GM21360 (cell line): Measurements from ENCODE around the gene ERICH2.

ENCODE experiments used
- ATAC-seq: cut with Tn5 transposase; IDR thresholded peaks from one replicate; pipeline ENCODE4 v1.9.1; 2021; ENCODE audit warnings: mild to moderate bottlenecking, moderate library complexity; ENCODE audit not compliant: unreplicated experiment

Gene ERICH2

GRCh38 chr2:170815746-170816503 lies 45.7 kb downstream of the ERICH2 start:
- ATAC-seq = no peak

DNA sequence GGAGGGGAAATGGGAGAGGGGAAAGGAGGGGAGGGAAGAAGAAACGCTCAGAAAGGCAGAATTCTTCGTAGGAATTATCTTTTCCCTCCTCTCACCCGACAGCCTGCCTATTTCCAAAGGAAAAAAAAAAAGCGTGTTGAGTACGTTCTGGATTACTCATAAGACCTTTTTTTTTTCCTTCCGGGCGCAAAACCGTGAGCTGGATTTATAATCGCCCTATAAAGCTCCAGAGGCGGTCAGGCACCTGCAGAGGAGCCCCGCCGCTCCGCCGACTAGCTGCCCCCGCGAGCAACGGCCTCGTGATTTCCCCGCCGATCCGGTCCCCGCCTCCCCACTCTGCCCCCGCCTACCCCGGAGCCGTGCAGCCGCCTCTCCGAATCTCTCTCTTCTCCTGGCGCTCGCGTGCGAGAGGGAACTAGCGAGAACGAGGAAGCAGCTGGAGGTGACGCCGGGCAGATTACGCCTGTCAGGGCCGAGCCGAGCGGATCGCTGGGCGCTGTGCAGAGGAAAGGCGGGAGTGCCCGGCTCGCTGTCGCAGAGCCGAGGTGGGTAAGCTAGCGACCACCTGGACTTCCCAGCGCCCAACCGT lies 46.4 kb downstream of the ERICH2 start, which contains the start of gene GAD1:
Gene GAD1, plus strand, starts transcription at position 384 of the 589 bp plus-strand sequence. CDS start 1,705 bp downstream, outside the sequence.
- ATAC-seq = no peak

GRCh38 chr2:170817093-170818035 lies 47.2 kb downstream of the ERICH2 start:
- no peak for ATAC-seq

GRCh38 chr2:170818036-170818751 lies 48.0 kb downstream of the ERICH2 start:
- ATAC-seq = no peak

GRCh38 chr2:170818752-170819470 lies 48.7 kb downstream of the ERICH2 start:
- no peak for ATAC-seq

- ATAC-seq = no peak
These were observed 49.8 kb downstream of the ERICH2 start for GRCh38 chr2:170819680-170820664.

DNA sequence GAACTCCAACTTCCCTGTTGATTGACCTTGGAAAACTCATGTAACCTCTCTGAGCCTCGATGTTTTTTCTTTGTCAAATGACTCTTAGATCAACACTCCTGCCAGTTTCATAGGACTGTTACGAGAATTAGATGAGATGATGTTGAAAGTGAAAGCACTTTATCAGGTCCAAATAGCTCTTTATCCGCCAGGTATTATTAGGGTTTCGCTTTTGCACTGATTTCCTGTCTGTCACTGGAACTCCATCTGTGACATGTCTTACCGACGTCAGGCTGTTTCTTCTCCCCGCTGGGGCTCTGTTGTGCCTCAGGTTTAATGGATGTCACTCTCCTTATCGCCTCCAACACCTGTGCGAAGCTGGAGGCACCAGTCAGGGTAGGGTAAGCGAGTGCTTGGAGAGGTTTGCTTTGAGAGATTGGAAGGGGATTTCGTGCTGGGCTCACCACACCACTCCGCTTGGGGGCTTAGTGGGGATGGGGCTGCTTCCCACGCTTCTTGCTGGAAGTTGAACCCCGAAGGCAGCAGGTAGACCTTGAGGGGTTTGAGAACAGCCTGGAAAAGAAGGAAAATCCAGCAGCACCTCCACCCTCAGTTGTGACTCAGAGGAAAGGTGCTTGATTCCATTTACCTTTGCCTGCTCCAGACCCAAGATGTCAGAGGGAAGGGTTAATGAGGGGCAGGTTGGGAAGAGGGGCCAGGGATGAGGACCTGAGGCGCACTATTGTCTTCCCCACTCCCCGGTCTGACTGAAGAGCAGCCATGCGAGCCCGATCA lies 50.8 kb downstream of the ERICH2 start:
- ATAC-seq = no peak

DNA sequence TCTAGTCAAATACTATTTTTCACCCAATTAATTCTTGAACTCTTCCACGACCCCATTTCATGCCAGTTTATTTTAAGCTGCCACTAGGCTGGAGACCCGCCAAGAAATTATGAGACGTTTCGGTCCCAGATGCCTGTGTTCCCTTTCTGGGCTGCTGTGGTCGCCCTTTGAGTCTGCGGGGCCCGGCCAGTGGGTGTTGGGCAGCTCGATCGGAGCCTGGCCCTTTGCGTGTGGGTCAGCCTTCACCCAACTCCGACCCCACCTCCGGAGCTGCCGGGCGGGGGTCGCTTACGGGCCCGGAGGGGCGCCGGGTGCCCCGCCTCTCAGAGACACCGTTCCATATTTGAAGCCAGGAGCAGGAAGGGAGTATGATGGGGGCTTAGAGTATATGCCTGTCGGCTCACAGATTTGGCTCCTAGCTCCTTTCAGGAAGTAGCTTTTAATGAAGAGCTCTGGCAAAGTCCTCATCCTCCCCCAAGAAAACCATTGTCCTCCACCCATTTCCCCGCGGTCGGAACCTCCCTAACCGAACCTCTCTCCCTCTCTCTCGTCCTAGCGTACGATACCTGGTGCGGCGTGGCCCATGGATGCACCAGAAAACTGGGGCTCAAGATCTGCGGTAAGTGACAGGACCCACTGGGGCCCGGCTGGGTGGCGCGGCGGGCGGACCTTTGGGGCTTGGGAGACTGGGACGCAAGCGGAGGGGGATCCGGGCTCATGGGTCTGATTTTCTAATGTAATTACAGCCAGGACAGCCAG lies 51.5 kb downstream of the ERICH2 start:
- ATAC-seq = no peak

DNA sequence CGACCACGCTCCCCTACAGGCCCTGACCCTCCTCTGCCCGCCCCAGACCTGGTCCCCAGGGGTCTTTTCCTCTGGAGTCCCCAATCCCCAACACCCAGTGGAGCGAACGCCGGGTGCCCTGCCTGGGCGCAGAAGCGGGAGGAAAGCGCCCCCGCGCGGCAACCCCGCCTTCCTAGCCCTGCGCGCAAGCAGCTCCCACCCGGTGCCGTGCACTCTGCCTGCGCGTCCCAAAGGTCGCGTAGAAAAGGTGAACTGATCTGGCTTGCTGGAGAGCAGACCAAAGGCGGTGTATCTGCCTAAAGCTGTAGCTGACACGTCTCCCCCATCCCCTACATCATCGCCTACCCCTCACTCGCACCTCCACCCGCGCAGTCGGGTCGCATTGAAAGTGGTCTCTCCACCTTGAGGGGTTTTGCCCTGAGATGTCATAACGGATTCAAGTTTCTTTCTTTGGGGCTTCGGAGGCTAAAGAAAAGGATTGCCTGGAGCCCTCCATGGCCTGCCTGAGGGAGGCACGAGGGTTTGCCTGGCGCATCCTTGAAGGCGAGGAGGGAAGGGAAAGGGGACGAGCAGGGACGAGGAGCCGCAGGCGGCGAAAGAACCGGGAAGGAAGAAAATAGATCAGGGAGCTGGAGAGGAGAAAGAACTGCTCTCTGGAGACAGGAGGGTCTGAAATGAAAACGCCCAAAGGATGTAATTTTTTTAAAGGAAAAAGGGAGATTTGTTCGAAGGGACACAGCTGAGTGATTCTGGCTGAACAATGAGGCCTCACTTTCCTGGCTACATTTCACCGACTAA lies 52.3 kb downstream of the ERICH2 start:
- no peak for ATAC-seq

DNA sequence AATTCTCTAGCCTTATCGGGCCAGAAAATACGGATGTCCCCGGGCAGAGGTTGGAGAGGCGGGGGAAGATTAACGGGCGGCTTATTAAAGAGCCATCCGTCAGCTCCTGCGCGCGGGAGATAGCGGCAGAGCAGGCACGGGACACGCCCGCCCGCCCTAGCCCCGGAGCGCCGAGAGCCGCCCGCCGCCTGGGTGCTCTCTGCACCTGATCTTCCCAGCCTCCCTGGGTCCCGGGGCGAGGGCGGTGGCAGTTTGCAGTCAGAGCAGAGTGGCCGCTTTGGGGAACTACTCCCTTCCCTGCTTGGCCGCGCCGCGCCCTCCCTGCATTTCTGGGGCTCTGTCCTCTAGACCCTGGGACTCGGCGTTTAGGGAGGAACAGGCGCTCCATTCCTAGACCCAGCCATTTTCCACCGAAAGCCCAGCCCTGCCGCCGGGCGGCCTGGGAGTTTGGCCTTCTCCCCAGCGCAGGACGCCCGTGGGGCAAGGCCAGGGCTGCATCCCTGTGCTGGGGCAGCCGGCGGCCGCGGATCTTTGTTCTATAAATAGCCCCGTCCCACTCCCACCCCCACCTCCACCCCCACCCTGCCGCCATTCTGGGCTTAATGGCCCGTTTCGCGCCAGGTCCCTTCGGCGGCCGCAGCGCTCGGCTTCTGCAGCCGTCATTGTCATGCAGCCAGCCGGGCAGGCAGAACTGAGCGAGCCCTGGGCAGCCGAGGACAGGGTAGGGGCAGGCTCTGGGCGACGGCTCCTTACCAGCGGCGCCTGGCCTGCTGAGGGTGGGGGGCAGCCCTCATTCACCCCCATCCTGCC lies 53.1 kb downstream of the ERICH2 start:
- no peak for ATAC-seq

DNA sequence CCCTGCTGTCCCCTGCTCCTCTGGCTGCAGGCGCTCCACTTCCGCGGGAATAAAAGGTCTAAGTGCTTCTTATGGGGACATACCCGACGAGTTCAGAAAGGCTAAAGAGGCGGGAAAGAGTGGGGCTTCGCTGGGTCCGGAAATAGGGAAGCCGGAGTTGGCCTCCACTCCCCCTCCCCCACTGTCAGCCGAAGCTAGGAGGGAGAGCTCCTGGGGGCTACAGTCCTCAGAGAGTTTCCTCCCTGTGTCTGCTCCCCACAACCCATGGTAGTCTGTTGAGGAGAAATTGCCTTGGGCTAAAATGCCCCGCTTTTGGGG lies 53.7 kb downstream of the ERICH2 start:
- ATAC-seq = no peak

- ATAC-seq = no peak
These were observed 54.4 kb downstream of the ERICH2 start for GRCh38 chr2:170824526-170825015.

GRCh38 chr2:170827841-170828532 lies 57.8 kb downstream of the ERICH2 start:
- no peak for ATAC-seq

GRCh38 chr2:170828533-170828916 lies 58.3 kb downstream of the ERICH2 start:
- ATAC-seq = no peak

DNA sequence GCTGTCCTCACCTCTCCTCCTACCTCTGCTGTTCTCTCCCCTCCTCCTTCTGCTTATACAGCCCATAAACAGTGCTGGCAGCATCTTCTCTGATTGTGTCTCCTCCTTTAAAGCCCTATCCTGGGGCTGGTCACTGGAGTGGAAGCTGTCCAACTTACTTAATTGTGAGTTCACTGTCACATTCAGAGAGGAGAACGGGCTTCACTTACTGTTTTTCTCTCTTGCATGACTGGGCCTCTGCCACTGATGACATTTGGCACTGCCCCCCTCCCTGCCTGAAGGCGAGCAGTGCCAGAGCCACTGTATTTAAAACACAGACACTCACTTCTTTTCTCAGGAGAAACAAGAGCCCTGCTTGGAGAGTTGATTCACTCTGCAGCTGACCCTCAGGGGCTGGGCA lies 58.9 kb downstream of the ERICH2 start:
- no peak for ATAC-seq
